Measurements from ENCODE around the gene E2F6. TPM values are rescaled to one million over a fixed set of nuclear protein-coding genes. Genes with fewer than 3 reads are reported as not detected.

Gene E2F6
- total RNA-seq, 1 experiment from 2014 or later = 14.2 TPM

- TF ChIP-seq NR2C2 (CRISPR knock-in tag; IDR thresholded peaks at IDR 0.05) = no peak
- no peak for TF ChIP-seq NFYB (CRISPR knock-in tag; conservative IDR thresholded peaks at IDR 0.05; ENCODE audit: low read depth)
- TF ChIP-seq ZNF317 (CRISPR knock-in tag; IDR thresholded peaks at IDR 0.05; ENCODE audit: borderline replicate concordance, low read depth) = no peak
- no peak for TF ChIP-seq NFE2L1 (CRISPR knock-in tag; IDR thresholded peaks at IDR 0.05)
- no peak for TF ChIP-seq SOX15 (CRISPR knock-in tag; IDR thresholded peaks at IDR 0.05)
- no peak for TF ChIP-seq CBFB (CRISPR knock-in tag; IDR thresholded peaks at IDR 0.05; ENCODE audit: low read depth)
These were observed 1.8 kb upstream of the E2F6 start (continued) for GRCh38 chr2:11467749-11468148.

- Mint-ChIP-seq H3K4me3 (peak overlapping the region; percentile 66), H3K36me3 (peaks cover 18% of the 10 kb centered on the region), H3K4me1 (peaks cover 20% of the 10 kb centered on the region), H3K27me3 (ENCODE audit: low read depth) (peaks cover 23% of the 10 kb centered on the region), H3K27ac (no peak overlapping the region), H3K9me3 (peaks cover 9% of the 10 kb centered on the region)
- POLR2A ChIA-PET = no interaction called here
- TF ChIP-seq, protein P1, sequence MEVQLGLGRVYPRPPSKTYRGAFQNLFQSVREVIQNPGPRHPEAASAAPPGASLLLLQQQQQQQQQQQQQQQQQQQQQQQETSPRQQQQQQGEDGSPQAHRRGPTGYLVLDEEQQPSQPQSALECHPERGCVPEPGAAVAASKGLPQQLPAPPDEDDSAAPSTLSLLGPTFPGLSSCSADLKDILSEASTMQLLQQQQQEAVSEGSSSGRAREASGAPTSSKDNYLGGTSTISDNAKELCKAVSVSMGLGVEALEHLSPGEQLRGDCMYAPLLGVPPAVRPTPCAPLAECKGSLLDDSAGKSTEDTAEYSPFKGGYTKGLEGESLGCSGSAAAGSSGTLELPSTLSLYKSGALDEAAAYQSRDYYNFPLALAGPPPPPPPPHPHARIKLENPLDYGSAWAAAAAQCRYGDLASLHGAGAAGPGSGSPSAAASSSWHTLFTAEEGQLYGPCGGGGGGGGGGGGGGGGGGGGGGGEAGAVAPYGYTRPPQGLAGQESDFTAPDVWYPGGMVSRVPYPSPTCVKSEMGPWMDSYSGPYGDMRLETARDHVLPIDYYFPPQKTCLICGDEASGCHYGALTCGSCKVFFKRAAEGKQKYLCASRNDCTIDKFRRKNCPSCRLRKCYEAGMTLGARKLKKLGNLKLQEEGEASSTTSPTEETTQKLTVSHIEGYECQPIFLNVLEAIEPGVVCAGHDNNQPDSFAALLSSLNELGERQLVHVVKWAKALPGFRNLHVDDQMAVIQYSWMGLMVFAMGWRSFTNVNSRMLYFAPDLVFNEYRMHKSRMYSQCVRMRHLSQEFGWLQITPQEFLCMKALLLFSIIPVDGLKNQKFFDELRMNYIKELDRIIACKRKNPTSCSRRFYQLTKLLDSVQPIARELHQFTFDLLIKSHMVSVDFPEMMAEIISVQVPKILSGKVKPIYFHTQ (CRISPR knock-in tag; IDR thresholded peaks at IDR 0.05) = no peak
- TF ChIP-seq TCF7 (CRISPR knock-in tag; IDR thresholded peaks at IDR 0.05; ENCODE audit: low read depth) (no peak), GTF2I (CRISPR knock-in tag; conservative IDR thresholded peaks at IDR 0.05) (no peak), ZNF232 (CRISPR knock-in tag; IDR thresholded peaks at IDR 0.05) (no peak), TP53 (CRISPR knock-in tag; IDR thresholded peaks at IDR 0.05) (no peak)
- ATAC-seq (no peak), DNase-seq (ENCODE audit: low spot score) (no peak)
- CTCF ChIA-PET = interaction anchor here (1.3 to 2.6 kb wide), 4 partner anchors 10 to 115 kb away, joined by 3 to 13 read pairs (median 6); no protein-coding TSS in a partner anchor
These were observed 1.2 kb upstream of the E2F6 start for GRCh38 chr2:11467129-11467649.

GRCh38 chr2:11466307-11467128 is 557 bp upstream of the E2F6 start:
- Mint-ChIP-seq H3K36me3 (peaks cover 18% of the 10 kb centered on the region), H3K4me3 (peak overlapping the region; percentile 66), H3K9me3 (peaks cover 9% of the 10 kb centered on the region), H3K27me3 (ENCODE audit: low read depth) (peaks cover 23% of the 10 kb centered on the region), H3K4me1 (peaks cover 20% of the 10 kb centered on the region), H3K27ac (no peak overlapping the region)
- ChIA-PET CTCF (interaction anchor here (0.6 to 2.6 kb wide), 8 partner anchors 9 to 334 kb away, joined by 3 to 13 read pairs (median 4); a partner anchor contains a TSS), POLR2A (no interaction called here)
- TF ChIP-seq, protein P2, sequence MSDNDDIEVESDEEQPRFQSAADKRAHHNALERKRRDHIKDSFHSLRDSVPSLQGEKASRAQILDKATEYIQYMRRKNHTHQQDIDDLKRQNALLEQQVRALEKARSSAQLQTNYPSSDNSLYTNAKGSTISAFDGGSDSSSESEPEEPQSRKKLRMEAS (CRISPR knock-in tag; IDR thresholded peaks at IDR 0.05) = no peak
- DNase-seq (ENCODE audit: low spot score) = no peak
- peak; percentile 14 for ATAC-seq

DNA sequence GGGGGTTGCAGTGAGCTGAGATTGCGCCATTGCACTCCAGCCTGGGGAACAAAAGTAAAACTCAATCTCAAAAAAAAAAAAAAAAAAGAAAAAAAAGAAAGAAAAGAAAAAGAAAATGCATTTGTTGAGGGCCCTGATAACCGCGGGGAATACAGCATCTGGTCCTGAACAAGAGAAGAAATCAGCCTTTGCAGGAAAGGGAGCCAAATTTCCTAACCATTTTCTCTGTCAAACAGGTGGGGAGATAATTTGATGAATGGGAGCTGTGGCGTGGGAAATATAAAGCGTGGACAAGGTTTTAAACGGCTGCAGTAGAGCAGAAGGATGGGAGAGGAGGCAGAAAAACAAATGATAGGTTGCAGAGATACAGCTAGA is 864 bp downstream of the E2F6 start:
- no peak for DNase-seq (ENCODE audit: low spot score)
- Mint-ChIP-seq H3K4me3 (peak overlapping the region; percentile 66), H3K9me3 (peaks cover 9% of the 10 kb centered on the region), H3K4me1 (peaks cover 20% of the 10 kb centered on the region), H3K36me3 (peaks cover 18% of the 10 kb centered on the region), H3K27ac (no peak overlapping the region), H3K27me3 (ENCODE audit: low read depth) (peaks cover 23% of the 10 kb centered on the region)
- ATAC-seq = no peak
- ChIA-PET CTCF (interaction anchor here (0.6 to 3.8 kb wide), 8 partner anchors 15 to 1995 kb away, joined by 3 to 15 read pairs (median 4); a partner anchor contains a TSS), POLR2A (interaction anchor here (0.7 kb wide), 1 partner anchor 17 kb away, joined by 5 read pairs; no protein-coding TSS in a partner anchor)
- TF ChIP-seq JUN (CRISPR knock-in tag; IDR thresholded peaks at IDR 0.05) = no peak
- TF ChIP-seq NR1H2 (CRISPR knock-in tag; IDR thresholded peaks at IDR 0.05) = no peak
- TF ChIP-seq ETV6 (CRISPR knock-in tag; IDR thresholded peaks at IDR 0.05) = no peak
- no peak for TF ChIP-seq ZNF416 (CRISPR knock-in tag; IDR thresholded peaks at IDR 0.05)
- no peak for TF ChIP-seq ZBTB21 (CRISPR knock-in tag; IDR thresholded peaks at IDR 0.05; ENCODE audit: borderline replicate concordance)
